GM21825 (cell line): ENCODE measurements around the gene EPS8L1.
A peak's percentile ranks its signal among the peaks of the same experiment; 100 is the strongest.

Source experiments
- ATAC-seq: cut with Tn5 transposase; IDR thresholded peaks from one replicate; pipeline ENCODE4 v1.9.1; 2021; ENCODE audit warnings: mild to moderate bottlenecking, moderate library complexity; ENCODE audit not compliant: unreplicated experiment

The EPS8L1 gene

GRCh38 chr19:55079400-55080038 is 3.9 kb downstream of the EPS8L1 start:
- no peak for ATAC-seq

- ATAC-seq, result no peak
Observed at GRCh38 chr19:55080121-55080967, 4.7 kb downstream of the EPS8L1 start.

GRCh38 chr19:55080968-55081769 is 5.5 kb downstream of the EPS8L1 start:
- ATAC-seq, result peak; percentile 61

GRCh38 chr19:55081770-55082019 is 6.0 kb downstream of the EPS8L1 start:
- no peak for ATAC-seq

- ATAC-seq, result no peak
Observed at GRCh38 chr19:55082020-55082851, 6.6 kb downstream of the EPS8L1 start.

- ATAC-seq, result no peak
Observed at GRCh38 chr19:55083004-55083850, 7.6 kb downstream of the EPS8L1 start.

- ATAC-seq, result no peak
Observed at GRCh38 chr19:55084416-55084815, 8.7 kb downstream of the EPS8L1 start.

- no peak for ATAC-seq
Observed at GRCh38 chr19:55085923-55086715, 10.4 kb downstream of the EPS8L1 start.

GRCh38 chr19:55086730-55087541 is 11.3 kb downstream of the EPS8L1 start:
- ATAC-seq, result no peak

- ATAC-seq, result no peak
Observed at GRCh38 chr19:55087542-55087901, 11.9 kb downstream of the EPS8L1 start.

- ATAC-seq, result no peak
Observed at GRCh38 chr19:55088021-55088451, 12.4 kb downstream of the EPS8L1 start.

GRCh38 chr19:55088543-55089341 is 13.1 kb downstream of the EPS8L1 start:
- ATAC-seq, result no peak

GRCh38 chr19:55089342-55089944 is 13.8 kb downstream of the EPS8L1 start:
- no peak for ATAC-seq

- no peak for ATAC-seq
Observed at GRCh38 chr19:55090564-55090963, 14.9 kb downstream of the EPS8L1 start.

GRCh38 chr19:55091126-55091910 is 15.6 kb downstream of the EPS8L1 start:
- no peak for ATAC-seq

GRCh38 chr19:55091955-55092354 is 16.3 kb downstream of the EPS8L1 start:
- no peak for ATAC-seq
